ENCODE results near the gene THAP12.

DNA sequence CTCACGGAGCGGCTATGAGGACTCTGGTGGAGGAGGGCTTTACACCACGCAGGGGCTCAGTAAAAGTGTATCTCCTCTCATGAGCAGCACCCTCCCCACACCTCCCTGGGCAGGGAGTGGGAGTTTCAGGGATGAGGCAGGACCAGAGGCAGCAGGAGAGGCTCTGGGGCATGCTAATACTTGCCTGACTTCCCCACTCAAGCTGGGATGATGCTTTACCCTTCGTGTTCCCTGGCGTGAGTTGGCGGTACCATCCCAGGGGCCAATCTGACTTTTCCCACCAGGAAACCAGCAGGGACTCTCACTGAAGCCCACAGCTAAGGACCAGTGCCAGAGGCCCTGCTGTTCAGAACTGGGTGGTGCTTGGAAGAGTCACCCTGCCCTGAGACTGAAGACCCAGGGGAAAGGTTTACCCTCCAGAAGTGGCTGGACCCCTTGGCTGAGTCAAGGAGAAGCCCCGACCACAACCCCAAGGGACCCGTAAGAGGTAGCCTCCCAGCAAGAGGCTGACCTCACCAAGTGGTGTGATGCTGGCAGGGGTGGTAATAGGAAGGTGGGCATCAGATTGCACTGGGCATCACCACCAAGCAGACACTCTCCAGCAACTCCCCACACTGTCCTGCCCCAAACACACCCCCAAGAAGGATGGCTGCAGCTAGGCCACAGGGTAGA lies 65.6 kb downstream of the THAP12 start:
- TF ChIP-seq, protein P1, sequence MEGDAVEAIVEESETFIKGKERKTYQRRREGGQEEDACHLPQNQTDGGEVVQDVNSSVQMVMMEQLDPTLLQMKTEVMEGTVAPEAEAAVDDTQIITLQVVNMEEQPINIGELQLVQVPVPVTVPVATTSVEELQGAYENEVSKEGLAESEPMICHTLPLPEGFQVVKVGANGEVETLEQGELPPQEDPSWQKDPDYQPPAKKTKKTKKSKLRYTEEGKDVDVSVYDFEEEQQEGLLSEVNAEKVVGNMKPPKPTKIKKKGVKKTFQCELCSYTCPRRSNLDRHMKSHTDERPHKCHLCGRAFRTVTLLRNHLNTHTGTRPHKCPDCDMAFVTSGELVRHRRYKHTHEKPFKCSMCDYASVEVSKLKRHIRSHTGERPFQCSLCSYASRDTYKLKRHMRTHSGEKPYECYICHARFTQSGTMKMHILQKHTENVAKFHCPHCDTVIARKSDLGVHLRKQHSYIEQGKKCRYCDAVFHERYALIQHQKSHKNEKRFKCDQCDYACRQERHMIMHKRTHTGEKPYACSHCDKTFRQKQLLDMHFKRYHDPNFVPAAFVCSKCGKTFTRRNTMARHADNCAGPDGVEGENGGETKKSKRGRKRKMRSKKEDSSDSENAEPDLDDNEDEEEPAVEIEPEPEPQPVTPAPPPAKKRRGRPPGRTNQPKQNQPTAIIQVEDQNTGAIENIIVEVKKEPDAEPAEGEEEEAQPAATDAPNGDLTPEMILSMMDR (IDR thresholded peaks at IDR 0.05): no peak
- no peak for TF ChIP-seq POLR2A (IDR thresholded peaks at IDR 0.05)

Measured in heart left ventricle (tissue), 13 donors.